ENCODE measurements around the gene CAP1.

GRCh38 chr1:40067023-40067422 is 26.5 kb downstream of the CAP1 start:
- TF ChIP-seq SMARCA5 (IDR thresholded peaks at IDR 0.05), result no peak
- TF ChIP-seq EZH2 (IDR thresholded peaks at IDR 0.05; ENCODE audit: borderline replicate concordance, control insufficient read depth, low read depth, low read length), result no peak
- no peak for TF ChIP-seq BCLAF1 (IDR thresholded peaks at IDR 0.05)
- no peak for TF ChIP-seq NR2C1 (IDR thresholded peaks at IDR 0.05)
- TF ChIP-seq CTCF (IDR thresholded peaks at IDR 0.05 in 2 of 3, conservative IDR thresholded peaks at IDR 0.05 in 1 of 3; ENCODE audit: control insufficient read depth in 2 of 3, extremely low read depth in 1 of 3, insufficient read depth in 1 of 3, low read depth in 3 of 3, low read length in 3 of 3), result no peak
- TF ChIP-seq RUNX3 (IDR thresholded peaks at IDR 0.05; ENCODE audit: low read length), result no peak
- TF ChIP-seq RFX5 (IDR thresholded peaks at IDR 0.05; ENCODE audit: low read depth, low read length), result no peak
- no peak for TF ChIP-seq POLR2AphosphoS5 (IDR thresholded peaks at IDR 0.05; ENCODE audit: low read length)
- TF ChIP-seq ZBED1 (IDR thresholded peaks at IDR 0.05; ENCODE audit: borderline replicate concordance), result no peak
- no peak for TF ChIP-seq FOS (IDR thresholded peaks at IDR 0.05; ENCODE audit: borderline replicate concordance, extremely low read depth, insufficient read length)
- TF ChIP-seq LARP7 (IDR thresholded peaks at IDR 0.05), result no peak
- TF ChIP-seq RAD21 (IDR thresholded peaks at IDR 0.05; ENCODE audit: insufficient read depth, low read depth, low read length), result no peak
